Loucy (cell line): ENCODE data around the gene CTCFL.
"Not testable (repeated sequence)": the region's sequence is repeated elsewhere in the genome, so short reads cannot be mapped to it uniquely, and the experiment has no call there.

ENCODE experiments used
- H2AFZ ChIP-seq: fragments of 200-600 bp; sonication (generic); 2 replicates; pipeline ENCODE4 v1.6.0; 2016; ENCODE audit warnings: antibody characterized with exemption, mild to moderate bottlenecking, low read length, moderate library complexity
- H3F3A ChIP-seq: fragments of 200-600 bp; 2 replicates; pipeline ENCODE4 v1.6.0; 2016; ENCODE audit warnings: antibody characterized with exemption, low read depth, mild to moderate bottlenecking
- H3K27me3 ChIP-seq: fragments of 200-600 bp; sonication (generic); 2 replicates; pipeline ENCODE4 v1.6.1; 2014; ENCODE audit warnings: low read length, mild to moderate bottlenecking; ENCODE audit not compliant: insufficient read depth, poor library complexity, severe bottlenecking
- H3K36me3 ChIP-seq: fragments of 200-600 bp; sonication (generic); 2 replicates; pipeline ENCODE4 v1.6.1; 2016; ENCODE audit warnings: low read length; ENCODE audit not compliant: insufficient read depth
- H3K4me1 ChIP-seq: fragments of 200-600 bp; sonication (generic); 2 replicates; pipeline ENCODE4 v1.5.1; 2014; ENCODE audit warnings: low read length, mild to moderate bottlenecking; ENCODE audit not compliant: insufficient read depth, poor library complexity, severe bottlenecking
- H3K4me2 ChIP-seq: fragments of 200-600 bp; sonication (generic); 2 replicates; pipeline ENCODE4 v1.6.0; 2014; ENCODE audit warnings: antibody characterized with exemption, low read length, low read depth, mild to moderate bottlenecking; ENCODE audit not compliant: poor library complexity, severe bottlenecking
- H3K4me3 ChIP-seq: fragments of 200-600 bp; sonication (generic); 2 replicates; pipeline ENCODE4 v1.5.1; 2014; ENCODE audit warnings: low read length, mild to moderate bottlenecking, mixed read lengths; ENCODE audit not compliant: poor library complexity, severe bottlenecking
- H3K79me2 ChIP-seq: fragments of 200-600 bp; sonication (generic); 2 replicates; pipeline ENCODE4 v1.6.1; 2014; ENCODE audit warnings: low read length; ENCODE audit not compliant: insufficient read depth
- H3K9ac ChIP-seq: fragments of 200-600 bp; sonication (generic); 2 replicates; pipeline ENCODE4 v1.6.0; 2014; ENCODE audit warnings: mild to moderate bottlenecking, low read depth, low read length, moderate library complexity; ENCODE audit not compliant: poor library complexity, severe bottlenecking
- H3K9me2 ChIP-seq: fragments of 200-600 bp; sonication (generic); replicated peaks from 2 replicates; pipeline ENCODE4 v1.6.1; 2016; ENCODE audit warnings: low read depth, low read length, mixed read lengths
- H3K9me3 ChIP-seq: fragments of 200-600 bp; sonication (generic); 2 replicates; pipeline ENCODE4 v1.6.1; 2014; ENCODE audit warnings: mild to moderate bottlenecking, antibody characterized with exemption, low read length, low read depth; ENCODE audit not compliant: insufficient read depth
- H4K20me1 ChIP-seq: fragments of 200-600 bp; sonication (generic); 2 replicates; pipeline ENCODE4 v1.6.0; 2014; ENCODE audit warnings: antibody characterized with exemption, low read length, mild to moderate bottlenecking; ENCODE audit not compliant: insufficient read depth, poor library complexity, severe bottlenecking
- EZH2phosphoT487 ChIP-seq: fragments of 200-600 bp; IDR thresholded peaks from 2 replicates; pipeline ENCODE4 v1.6.1; 2018; ENCODE audit warnings: antibody characterized with exemption, mild to moderate bottlenecking, moderate library complexity, borderline replicate concordance
- TF ChIP-seq, protein P1 (sequence below): fragments of 200-600 bp; sonication (generic); conservative IDR thresholded peaks from 2 replicates; pipeline ENCODE4 v1.5.1; 2014; ENCODE audit warnings: mild to moderate bottlenecking, antibody characterized with exemption, low read length

CTCFL gene

DNA sequence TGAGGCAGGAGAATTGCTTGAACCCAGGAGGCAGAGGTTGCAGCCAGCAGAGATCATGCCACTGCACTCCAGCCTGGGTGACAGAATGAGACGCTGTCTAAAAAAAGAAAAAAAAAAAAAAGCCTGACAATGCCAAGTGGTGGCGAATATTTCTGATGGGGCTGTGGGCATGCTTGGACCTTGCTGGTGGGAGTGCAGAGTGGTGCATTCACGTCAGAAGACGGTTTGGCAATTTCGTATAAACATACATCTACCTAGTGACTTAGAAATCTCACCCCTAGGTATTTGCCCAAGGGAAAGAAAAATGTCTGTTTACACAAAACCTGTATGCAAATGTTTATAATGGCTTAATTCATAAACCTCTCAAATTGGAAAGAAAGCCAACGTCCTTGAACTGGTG lies 33.6 kb downstream of the CTCFL start:
- Histone ChIP-seq H3K9ac (peak overlapping the region; percentile 31), H4K20me1 (no peaks in the 10 kb centered on the region), H3K9me2 (no peaks in the 10 kb centered on the region), H3K36me3 (no peaks in the 10 kb centered on the region), H3K9me3 (no peaks in the 10 kb centered on the region), H2AFZ (no peak overlapping the region), H3K4me3 (no peak overlapping the region), H3K4me1 (peaks cover 32% of the 10 kb centered on the region), H3F3A (no peaks in the 10 kb centered on the region), H3K79me2 (no peaks in the 10 kb centered on the region), H3K4me2 (peak overlapping the region; percentile 6), H3K27me3 (no peaks in the 10 kb centered on the region)
- TF ChIP-seq, protein P1, sequence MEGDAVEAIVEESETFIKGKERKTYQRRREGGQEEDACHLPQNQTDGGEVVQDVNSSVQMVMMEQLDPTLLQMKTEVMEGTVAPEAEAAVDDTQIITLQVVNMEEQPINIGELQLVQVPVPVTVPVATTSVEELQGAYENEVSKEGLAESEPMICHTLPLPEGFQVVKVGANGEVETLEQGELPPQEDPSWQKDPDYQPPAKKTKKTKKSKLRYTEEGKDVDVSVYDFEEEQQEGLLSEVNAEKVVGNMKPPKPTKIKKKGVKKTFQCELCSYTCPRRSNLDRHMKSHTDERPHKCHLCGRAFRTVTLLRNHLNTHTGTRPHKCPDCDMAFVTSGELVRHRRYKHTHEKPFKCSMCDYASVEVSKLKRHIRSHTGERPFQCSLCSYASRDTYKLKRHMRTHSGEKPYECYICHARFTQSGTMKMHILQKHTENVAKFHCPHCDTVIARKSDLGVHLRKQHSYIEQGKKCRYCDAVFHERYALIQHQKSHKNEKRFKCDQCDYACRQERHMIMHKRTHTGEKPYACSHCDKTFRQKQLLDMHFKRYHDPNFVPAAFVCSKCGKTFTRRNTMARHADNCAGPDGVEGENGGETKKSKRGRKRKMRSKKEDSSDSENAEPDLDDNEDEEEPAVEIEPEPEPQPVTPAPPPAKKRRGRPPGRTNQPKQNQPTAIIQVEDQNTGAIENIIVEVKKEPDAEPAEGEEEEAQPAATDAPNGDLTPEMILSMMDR, result no peak
- TF ChIP-seq EZH2phosphoT487, result no peak

DNA sequence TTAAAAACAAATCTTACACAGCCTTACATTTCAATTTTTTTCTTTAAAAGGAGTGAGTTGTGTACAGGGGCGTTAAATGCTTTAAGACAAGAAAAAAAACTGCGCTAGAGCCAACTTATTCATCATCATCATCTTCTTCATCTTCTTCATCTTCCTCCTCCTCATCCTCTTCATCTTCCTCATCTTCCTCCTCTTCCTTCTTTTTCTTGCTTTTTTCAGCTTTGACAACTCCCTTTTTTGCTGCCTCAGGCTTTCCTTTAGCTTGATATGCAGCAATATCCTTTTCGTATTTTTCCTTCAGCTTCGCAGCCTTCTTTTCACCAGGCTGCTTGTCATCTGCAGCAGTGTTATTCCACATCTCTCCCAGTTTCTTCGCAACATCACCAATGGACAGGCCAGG lies 36.7 kb downstream of the CTCFL start:
- H3K9me3 ChIP-seq, H3K4me3 ChIP-seq, H3K4me2 ChIP-seq, H3K9me2 ChIP-seq, H4K20me1 ChIP-seq, H3F3A ChIP-seq, H3K36me3 ChIP-seq, H2AFZ ChIP-seq, H3K27me3 ChIP-seq, H3K79me2 ChIP-seq, H3K9ac ChIP-seq: not testable (repeated sequence)
- peaks cover 27% of the 10 kb centered on the region for H3K4me1 ChIP-seq

DNA sequence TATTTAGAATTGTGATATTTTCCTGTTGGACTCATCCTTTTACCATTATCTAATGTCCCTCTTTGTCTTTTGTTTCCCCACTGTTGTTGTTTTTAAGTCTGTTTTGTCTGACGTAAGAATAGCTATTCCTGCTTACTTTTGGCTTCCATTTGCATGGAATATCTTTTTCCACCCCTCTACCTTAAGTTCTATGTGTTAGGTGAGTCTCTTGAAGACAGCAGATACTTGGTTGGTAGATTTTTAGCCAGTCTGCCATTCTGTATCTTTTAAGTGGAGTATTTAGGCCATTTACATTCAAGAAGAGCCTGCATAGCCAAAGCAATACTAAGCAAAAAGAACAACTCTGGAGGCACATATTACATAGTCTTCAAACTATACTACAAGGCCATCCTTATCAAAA lies 39.2 kb downstream of the CTCFL start:
- Histone ChIP-seq H2AFZ (no peak overlapping the region), H3F3A (0 out of 2 replicates have a peak, but pooled peaks cover 3% of the 10 kb centered on the region), H3K36me3 (no peaks in the 10 kb centered on the region), H3K9me2 (no peaks in the 10 kb centered on the region), H3K79me2 (no peaks in the 10 kb centered on the region), H3K4me2 (no peak overlapping the region), H3K9ac (no peak overlapping the region), H3K4me1 (peaks cover 32% of the 10 kb centered on the region), H3K27me3 (no peaks in the 10 kb centered on the region), H3K4me3 (no peak overlapping the region), H3K9me3 (no peaks in the 10 kb centered on the region), H4K20me1 (no peaks in the 10 kb centered on the region)
- TF ChIP-seq, protein P1, result no peak
- TF ChIP-seq EZH2phosphoT487, result no peak

DNA sequence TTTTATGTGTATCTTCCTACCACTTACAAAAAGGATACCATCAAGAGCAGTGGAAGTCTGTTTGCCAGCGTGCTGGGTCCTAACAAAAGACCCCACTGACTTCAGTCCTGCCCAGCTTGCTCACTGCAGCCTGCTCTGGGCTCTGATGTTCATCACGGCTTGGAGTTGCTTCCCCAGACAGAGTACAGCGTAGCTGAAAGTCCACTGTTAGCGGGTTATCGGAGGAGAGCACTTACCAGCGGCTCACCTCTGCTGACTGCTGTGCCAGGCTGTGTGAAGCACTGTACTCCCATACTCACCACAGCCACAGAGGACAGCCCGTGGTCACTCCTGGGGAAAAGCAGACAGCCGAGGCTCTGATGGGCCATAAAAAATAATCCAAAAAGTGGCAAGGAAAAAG lies 40.2 kb downstream of the CTCFL start:
- no peak overlapping the region for H3K4me2 ChIP-seq
- no peak overlapping the region for H2AFZ ChIP-seq
- H3K36me3 ChIP-seq, result no peaks in the 10 kb centered on the region

More for the DNA sequence above, 40.2 kb downstream of the CTCFL start:
- Histone ChIP-seq H3K79me2 (no peaks in the 10 kb centered on the region), H3K9me2 (no peaks in the 10 kb centered on the region), H3F3A (0 out of 2 replicates have a peak, but pooled peaks cover 3% of the 10 kb centered on the region), H3K9ac (no peak overlapping the region), H4K20me1 (no peaks in the 10 kb centered on the region), H3K9me3 (no peaks in the 10 kb centered on the region), H3K4me3 (no peak overlapping the region), H3K27me3 (no peaks in the 10 kb centered on the region), H3K4me1 (peaks cover 39% of the 10 kb centered on the region)
- TF ChIP-seq, protein P1, result no peak
- TF ChIP-seq EZH2phosphoT487, result no peak
